H54 (cell line): ENCODE measurements around the gene ELP4.
"Not testable (repeated sequence)": the region's sequence is repeated elsewhere in the genome, so short reads cannot be mapped to it uniquely, and the experiment has no call there.

Experiments
- DNase-seq: peaks from one replicate; pipeline ENCODE4 v3.0.0; 2011; ENCODE audit warnings: low spot score, mixed read lengths; ENCODE audit not compliant: insufficient read length
- FAIRE-seq: peaks from 3 replicates; lab custom pipeline; 2011; peaks lifted over from hg19 to GRCh38; lab: Jason Lieb, UNC
- POLR2A ChIP-seq: IDR thresholded peaks from 2 replicates; pipeline ENCODE4 v1.6.1; 2011; ENCODE audit warnings: low read depth, mild to moderate bottlenecking, low read length

The ELP4 gene

DNA sequence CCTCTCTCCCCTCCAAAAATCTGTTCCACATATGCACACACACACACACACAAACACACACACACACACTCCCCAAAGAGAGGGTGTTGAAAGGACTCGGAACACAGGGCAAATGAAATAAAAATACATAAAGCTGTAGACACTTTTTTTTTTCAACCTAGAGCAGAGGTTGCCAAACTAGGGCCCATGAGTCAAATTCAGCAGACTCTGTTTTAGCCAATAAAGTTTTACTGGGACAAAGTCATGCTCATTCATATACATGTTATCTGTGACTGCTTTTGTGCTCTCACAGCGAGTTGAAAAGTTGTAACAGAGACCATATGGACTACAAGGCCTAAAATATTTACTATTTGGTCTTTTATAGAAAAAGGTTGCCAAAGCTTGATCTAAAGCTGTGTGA is 9.0 kb upstream of the ELP4 start:
- TF ChIP-seq POLR2A = no peak
- no peak for FAIRE-seq
- no peak for DNase-seq

GRCh38 chr11:31509051-31509428 is 527 bp upstream of the ELP4 start:
- TF ChIP-seq POLR2A = no peak

GRCh38 chr11:31512117-31512516 is 2.5 kb downstream of the ELP4 start:
- DNase-seq (no peak), FAIRE-seq (no peak)
- no peak for TF ChIP-seq POLR2A

More at GRCh38 chr11:31509051-31509428, 527 bp upstream of the ELP4 start:
- FAIRE-seq (peak; percentile 57), DNase-seq (no peak)

DNA sequence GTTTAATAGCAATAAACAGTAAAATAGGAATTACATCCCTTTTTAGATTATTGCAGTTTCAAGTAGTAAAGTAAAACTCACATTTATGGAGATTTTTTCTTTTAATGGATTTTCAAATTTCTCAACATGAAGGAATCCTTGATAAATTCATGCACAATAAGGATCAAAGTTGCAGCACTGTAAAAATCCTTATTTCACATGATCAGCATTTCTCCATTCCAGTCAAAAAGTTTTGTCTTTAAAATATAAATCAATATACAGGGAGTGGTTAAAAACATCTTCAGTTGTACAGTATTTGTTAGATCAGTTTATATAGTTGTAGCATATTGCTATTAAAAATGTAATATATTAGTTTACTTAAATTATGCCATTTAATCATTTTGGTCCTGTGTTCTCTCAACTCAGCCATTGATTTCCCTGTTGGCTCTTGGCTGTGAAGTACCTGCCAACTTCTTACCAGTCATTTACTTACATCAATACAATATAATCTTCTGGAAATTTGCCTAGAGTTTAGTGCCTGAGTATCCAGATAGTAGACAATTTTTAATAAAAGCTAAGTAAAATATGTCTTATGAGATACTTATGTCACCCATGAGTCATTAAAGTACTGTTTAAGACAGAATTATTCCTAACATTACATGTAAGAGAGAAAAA is 12.1 kb downstream of the ELP4 start:
- TF ChIP-seq POLR2A = no peak
- DNase-seq (no peak), FAIRE-seq (no peak)

- TF ChIP-seq POLR2A = no peak
- FAIRE-seq = no peak
- DNase-seq = no peak
Observed at GRCh38 chr11:31529189-31529588, 19.6 kb downstream of the ELP4 start.

- no peak for TF ChIP-seq POLR2A
- FAIRE-seq (no peak), DNase-seq (no peak)
Observed at GRCh38 chr11:31529701-31530100, 20.1 kb downstream of the ELP4 start.

DNA sequence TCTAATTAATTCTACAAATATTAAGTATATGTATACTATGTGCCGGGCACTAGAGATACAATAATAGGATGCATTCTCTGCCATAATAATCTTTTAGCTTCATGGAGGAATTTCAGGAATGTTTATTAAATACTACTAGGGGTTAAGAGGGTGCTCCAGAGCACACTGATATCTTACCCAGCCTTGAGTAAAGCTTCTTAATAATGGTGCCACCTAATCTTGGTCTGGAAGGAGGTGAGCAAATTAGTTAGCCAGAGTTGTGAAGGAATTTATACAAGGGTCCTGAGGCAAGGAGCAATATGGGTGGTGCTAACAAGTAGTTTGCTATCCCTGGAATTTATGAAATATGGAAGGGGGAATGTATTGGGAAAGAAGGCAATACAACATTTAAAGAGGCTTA is 21.7 kb downstream of the ELP4 start:
- DNase-seq = no peak
- no peak for TF ChIP-seq POLR2A
- no peak for FAIRE-seq

GRCh38 chr11:31535479-31535878 is 25.9 kb downstream of the ELP4 start:
- FAIRE-seq (no peak), DNase-seq (no peak)
- no peak for TF ChIP-seq POLR2A

GRCh38 chr11:31542862-31543261 is 33.3 kb downstream of the ELP4 start:
- TF ChIP-seq POLR2A = no peak
- FAIRE-seq = no peak
- DNase-seq = no peak

- FAIRE-seq = no peak
- TF ChIP-seq POLR2A = no peak
- DNase-seq = no peak
Observed at GRCh38 chr11:31555938-31556337, 46.4 kb downstream of the ELP4 start.

- no peak for TF ChIP-seq POLR2A
- FAIRE-seq (no peak), DNase-seq (no peak)
Observed at GRCh38 chr11:31558001-31558400, 48.4 kb downstream of the ELP4 start.

DNA sequence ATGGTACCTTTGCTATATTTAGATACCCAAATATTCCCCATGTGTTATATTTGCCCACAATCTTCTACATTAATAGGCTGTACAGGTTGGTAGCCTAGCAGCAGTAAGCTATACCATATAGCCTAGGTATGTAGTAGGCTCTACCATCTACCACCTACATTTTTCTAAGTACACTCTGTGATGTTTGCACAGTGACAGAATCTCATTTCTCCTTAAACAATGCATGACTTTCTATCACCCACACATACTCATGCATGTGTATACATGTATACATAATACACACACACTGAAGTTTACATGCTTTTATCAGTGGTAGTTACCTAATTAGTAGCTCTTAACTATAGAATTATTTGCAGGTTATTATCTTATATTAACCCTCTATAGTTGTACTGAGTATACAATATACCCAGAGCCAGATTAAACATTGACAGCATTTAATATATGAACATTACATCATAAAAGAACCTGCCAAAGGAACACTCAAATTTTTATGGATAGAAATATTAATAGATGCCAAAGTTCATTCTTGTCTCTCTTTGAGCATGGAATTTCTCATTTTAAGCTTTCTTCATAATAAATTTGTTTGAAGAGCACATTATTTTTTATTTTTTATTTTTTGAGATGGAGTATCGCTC is 51.4 kb downstream of the ELP4 start:
- DNase-seq (no peak), FAIRE-seq (peak; percentile 30)
- TF ChIP-seq POLR2A = no peak

GRCh38 chr11:31564517-31564916 is 55.0 kb downstream of the ELP4 start:
- FAIRE-seq, DNase-seq: not testable (repeated sequence)

GRCh38 chr11:31574133-31574532 is 64.6 kb downstream of the ELP4 start:
- FAIRE-seq, DNase-seq: not testable (repeated sequence)

DNA sequence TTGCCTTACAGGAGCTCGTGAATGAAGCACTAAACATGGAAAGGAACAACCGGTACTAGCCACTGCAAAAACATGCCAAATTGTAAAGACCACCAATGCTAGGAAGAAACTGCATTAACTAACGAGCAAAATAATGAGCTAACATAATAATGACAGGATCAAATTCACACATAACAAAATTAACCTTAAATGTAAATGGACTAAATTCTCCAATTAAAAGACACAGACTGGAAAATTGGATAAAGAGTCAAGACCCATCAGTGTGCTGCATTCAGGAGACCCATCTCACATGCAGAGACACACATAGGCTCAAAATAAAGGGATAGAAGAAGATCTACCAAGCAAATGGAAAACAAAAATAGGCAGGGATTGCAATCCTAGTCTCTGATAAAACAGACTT is 66.2 kb downstream of the ELP4 start:
- FAIRE-seq, DNase-seq: not testable (repeated sequence)

GRCh38 chr11:31579412-31579811 is 69.8 kb downstream of the ELP4 start:
- not testable (repeated sequence) for FAIRE-seq, DNase-seq
